Fibroblast of pulmonary artery (primary cell): ENCODE results near the gene HOMER2.

Experiments used
- DNase-seq: peaks from one replicate; pipeline ENCODE4 v3.0.0-alpha.2; 2010; ENCODE audit warnings: low read depth
- H3K4me3 ChIP-seq: replicated peaks from 2 replicates; pipeline ENCODE4 v1.5.1; 2011; ENCODE audit warnings: low read depth, mild to moderate bottlenecking, control low read depth, low read length, moderate library complexity
- CTCF ChIP-seq: IDR thresholded peaks from 2 replicates; pipeline ENCODE4 v1.5.1; 2011; ENCODE audit warnings: mild to moderate bottlenecking, control low read depth, low read length, inconsistent platforms; ENCODE audit errors: missing control alignments

The HOMER2 gene

GRCh38 chr15:82890995-82891390 is 61.5 kb downstream of the HOMER2 start:
- no peak for DNase-seq
- no peak overlapping the region for H3K4me3 ChIP-seq
- no peak for TF ChIP-seq CTCF

- peak; percentile 6 for DNase-seq
- no peak for TF ChIP-seq CTCF
- no peak overlapping the region for H3K4me3 ChIP-seq
These were observed 62.1 kb downstream of the HOMER2 start for GRCh38 chr15:82890338-82890994.

GRCh38 chr15:82882273-82882928 is 70.1 kb downstream of the HOMER2 start:
- TF ChIP-seq CTCF: no peak
- DNase-seq: no peak

GRCh38 chr15:82881747-82882146 is 70.8 kb downstream of the HOMER2 start:
- TF ChIP-seq CTCF: no peak
- no peak for DNase-seq
- no peak overlapping the region for H3K4me3 ChIP-seq

More at GRCh38 chr15:82882273-82882928, 70.1 kb downstream of the HOMER2 start:
- H3K4me3 ChIP-seq: no peak overlapping the region

GRCh38 chr15:82880704-82881103 is 71.8 kb downstream of the HOMER2 start:
- H3K4me3 ChIP-seq: no peak overlapping the region
- no peak for TF ChIP-seq CTCF
- no peak for DNase-seq

DNA sequence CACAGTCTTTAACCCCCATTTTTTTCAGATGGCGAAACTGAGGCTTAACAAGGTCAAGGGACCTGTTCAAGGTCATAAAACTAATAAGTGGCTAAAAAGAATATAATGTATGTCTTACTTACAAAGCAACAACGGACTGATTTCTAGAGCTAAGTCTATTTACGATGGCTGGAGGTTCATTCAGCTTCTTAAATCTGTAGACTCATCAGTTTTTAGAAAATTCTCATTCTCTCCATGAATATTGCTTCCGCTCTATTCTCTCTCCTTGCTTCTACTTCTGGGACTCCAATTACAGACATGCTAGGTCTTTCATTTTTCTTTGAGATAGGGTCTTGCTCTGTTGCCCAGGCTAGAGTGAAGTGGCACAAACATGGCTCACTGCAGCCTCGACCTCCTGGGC is 74.2 kb downstream of the HOMER2 start:
- TF ChIP-seq CTCF: no peak
- no peak for DNase-seq
- no peak overlapping the region for H3K4me3 ChIP-seq

- TF ChIP-seq CTCF: no peak
- H3K4me3 ChIP-seq: no peak overlapping the region
- DNase-seq: no peak
These were observed 74.7 kb downstream of the HOMER2 start for GRCh38 chr15:82877825-82878224.
